Testis (tissue), 2 donors: Measurements from ENCODE around the gene SLC39A13.

Experiments used
- CTCF ChIP-seq, 3 experiments: fragments of 450-650 bp in 2 of 3; fragments of 200-600 bp in 1 of 3; sonication (generic) in 1 of 3; IDR thresholded peaks; one replicate each; pipeline ENCODE4 v1.5.1; 2016 to 2019; ENCODE audit warnings: antibody characterized with exemption in 3 of 3, mild to moderate bottlenecking in 2 of 3, moderate library complexity in 1 of 3
- POLR2A ChIP-seq: fragments of 450-650 bp; IDR thresholded peaks from one replicate; pipeline ENCODE4 v1.6.1; 2017; ENCODE audit warnings: antibody characterized with exemption, mild to moderate bottlenecking, moderate library complexity

- no peak for TF ChIP-seq CTCF (IDR thresholded peaks at IDR 0.05)
- TF ChIP-seq POLR2A: no peak
Observed at GRCh38 chr11:47413351-47413750, 5.0 kb downstream of the SLC39A13 start.
